ENCODE results near the gene ITGB6. TPM values are rescaled to one million over a fixed set of nuclear protein-coding genes. Genes with fewer than 3 reads are reported as not detected.

ITGB6 gene
- polyA plus RNA-seq, 2 of the 4 experiments (the other 2 are of a cell fraction) = 4.2 to 5.0 TPM

- ChIA-PET CTCF (interaction anchor here (0.7 to 1.4 kb wide), 3 partner anchors 34 to 122 kb away, joined by 3 to 4 read pairs (median 3); no protein-coding TSS in a partner anchor), POLR2A (no interaction called here)
- Histone ChIP-seq H3K9me3 (no peaks in the 10 kb centered on the region), H3K27ac (no peak overlapping the region), H3K4me2 (no peak overlapping the region), H3K4me1 (no peaks in the 10 kb centered on the region), H3K4me3 (no peak overlapping the region)
- FAIRE-seq (no peak), ATAC-seq (no peak), DNase-seq (ENCODE audit: low read depth in 1 of 2, low spot score in 1 of 2) (no peak)
- TF ChIP-seq FOSB (CRISPR knock-in tag; IDR thresholded peaks at IDR 0.05) (no peak), BCL3 (IDR thresholded peaks at IDR 0.05) (no peak), CHD2 (IDR thresholded peaks at IDR 0.05; ENCODE audit: low read length, partially characterized antibody) (no peak)
- 75% methylated on average over 2 of the region's 2 CpGs for WGBS (ENCODE audit: missing lambda C conversion rate)
Observed at GRCh38 chr2:160197587-160197986, 2.5 kb downstream of the ITGB6 start.

DNA sequence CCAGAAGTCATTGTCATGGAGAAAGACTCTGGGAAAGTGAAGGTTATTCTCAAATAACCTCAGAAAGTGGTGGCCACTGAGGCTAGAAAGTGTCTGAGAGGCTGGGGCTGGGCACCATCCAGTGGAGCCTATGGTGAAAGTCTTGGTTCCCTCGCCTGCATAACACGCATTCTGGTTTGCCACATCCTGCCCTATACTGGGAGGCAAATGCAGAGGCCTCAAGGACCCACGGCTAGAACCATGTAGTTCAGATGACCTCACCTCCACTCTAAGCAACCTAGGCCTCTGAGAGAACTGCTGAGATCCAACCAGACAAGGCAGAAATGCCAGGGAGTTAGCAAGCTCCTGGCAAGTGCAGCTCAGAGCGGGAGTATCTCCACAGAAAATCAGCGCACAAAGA, 5.1 kb downstream of the ITGB6 start:
- no peak overlapping the region for H3K4me2 ChIP-seq
- TF ChIP-seq CEBPB (IDR thresholded peaks at IDR 0.05) (no peak), ZC3H11A (IDR thresholded peaks at IDR 0.05) (no peak), BHLHE40 (IDR thresholded peaks at IDR 0.05; ENCODE audit: low read depth, low read length) (no peak), HOXA7 (CRISPR knock-in tag; IDR thresholded peaks at IDR 0.05) (no peak), ZNF302 (CRISPR knock-in tag; IDR thresholded peaks at IDR 0.05) (no peak), E2F6 (IDR thresholded peaks at IDR 0.05; ENCODE audit: borderline replicate concordance, low read depth) (no peak), JUN (IDR thresholded peaks at IDR 0.05) (no peak), EP300 (IDR thresholded peaks at IDR 0.05) (no peak), TFCP2L1 (CRISPR knock-in tag; IDR thresholded peaks at IDR 0.05) (no peak), RNF2 (IDR thresholded peaks at IDR 0.05; ENCODE audit: borderline replicate concordance, low read depth) (no peak), MYC (IDR thresholded peaks at IDR 0.05; ENCODE audit: borderline replicate concordance, low read length) (no peak)
- TF ChIP-seq, protein P1, sequence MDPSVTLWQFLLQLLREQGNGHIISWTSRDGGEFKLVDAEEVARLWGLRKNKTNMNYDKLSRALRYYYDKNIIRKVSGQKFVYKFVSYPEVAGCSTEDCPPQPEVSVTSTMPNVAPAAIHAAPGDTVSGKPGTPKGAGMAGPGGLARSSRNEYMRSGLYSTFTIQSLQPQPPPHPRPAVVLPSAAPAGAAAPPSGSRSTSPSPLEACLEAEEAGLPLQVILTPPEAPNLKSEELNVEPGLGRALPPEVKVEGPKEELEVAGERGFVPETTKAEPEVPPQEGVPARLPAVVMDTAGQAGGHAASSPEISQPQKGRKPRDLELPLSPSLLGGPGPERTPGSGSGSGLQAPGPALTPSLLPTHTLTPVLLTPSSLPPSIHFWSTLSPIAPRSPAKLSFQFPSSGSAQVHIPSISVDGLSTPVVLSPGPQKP (IDR thresholded peaks at IDR 0.05; ENCODE audit: low read depth, low read length) = no peak
- TF ChIP-seq, protein P2, sequence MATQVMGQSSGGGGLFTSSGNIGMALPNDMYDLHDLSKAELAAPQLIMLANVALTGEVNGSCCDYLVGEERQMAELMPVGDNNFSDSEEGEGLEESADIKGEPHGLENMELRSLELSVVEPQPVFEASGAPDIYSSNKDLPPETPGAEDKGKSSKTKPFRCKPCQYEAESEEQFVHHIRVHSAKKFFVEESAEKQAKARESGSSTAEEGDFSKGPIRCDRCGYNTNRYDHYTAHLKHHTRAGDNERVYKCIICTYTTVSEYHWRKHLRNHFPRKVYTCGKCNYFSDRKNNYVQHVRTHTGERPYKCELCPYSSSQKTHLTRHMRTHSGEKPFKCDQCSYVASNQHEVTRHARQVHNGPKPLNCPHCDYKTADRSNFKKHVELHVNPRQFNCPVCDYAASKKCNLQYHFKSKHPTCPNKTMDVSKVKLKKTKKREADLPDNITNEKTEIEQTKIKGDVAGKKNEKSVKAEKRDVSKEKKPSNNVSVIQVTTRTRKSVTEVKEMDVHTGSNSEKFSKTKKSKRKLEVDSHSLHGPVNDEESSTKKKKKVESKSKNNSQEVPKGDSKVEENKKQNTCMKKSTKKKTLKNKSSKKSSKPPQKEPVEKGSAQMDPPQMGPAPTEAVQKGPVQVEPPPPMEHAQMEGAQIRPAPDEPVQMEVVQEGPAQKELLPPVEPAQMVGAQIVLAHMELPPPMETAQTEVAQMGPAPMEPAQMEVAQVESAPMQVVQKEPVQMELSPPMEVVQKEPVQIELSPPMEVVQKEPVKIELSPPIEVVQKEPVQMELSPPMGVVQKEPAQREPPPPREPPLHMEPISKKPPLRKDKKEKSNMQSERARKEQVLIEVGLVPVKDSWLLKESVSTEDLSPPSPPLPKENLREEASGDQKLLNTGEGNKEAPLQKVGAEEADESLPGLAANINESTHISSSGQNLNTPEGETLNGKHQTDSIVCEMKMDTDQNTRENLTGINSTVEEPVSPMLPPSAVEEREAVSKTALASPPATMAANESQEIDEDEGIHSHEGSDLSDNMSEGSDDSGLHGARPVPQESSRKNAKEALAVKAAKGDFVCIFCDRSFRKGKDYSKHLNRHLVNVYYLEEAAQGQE (IDR thresholded peaks at IDR 0.05) = no peak
- H3K27ac ChIP-seq = peak overlapping the region in 1 of 2 experiments; percentile 6; a peak in 1 of 6 replicates
- ChIA-PET CTCF (interaction anchor here (0.8 to 1.9 kb wide), 4 partner anchors 13 to 60 kb away, joined by 3 to 6 read pairs (median 4); no protein-coding TSS in a partner anchor), POLR2A (no interaction called here)
- DNase-seq (ENCODE audit: low read depth in 1 of 2, low spot score in 1 of 2) (no peak), FAIRE-seq (no peak), ATAC-seq (no peak)
- 91% methylated on average over 5 of the region's 5 CpGs for WGBS (ENCODE audit: missing lambda C conversion rate)
- no peak overlapping the region for H3K4me3 ChIP-seq
- H3K9me3 ChIP-seq = no peaks in the 10 kb centered on the region
- no peaks in the 10 kb centered on the region for H3K4me1 ChIP-seq

DNA sequence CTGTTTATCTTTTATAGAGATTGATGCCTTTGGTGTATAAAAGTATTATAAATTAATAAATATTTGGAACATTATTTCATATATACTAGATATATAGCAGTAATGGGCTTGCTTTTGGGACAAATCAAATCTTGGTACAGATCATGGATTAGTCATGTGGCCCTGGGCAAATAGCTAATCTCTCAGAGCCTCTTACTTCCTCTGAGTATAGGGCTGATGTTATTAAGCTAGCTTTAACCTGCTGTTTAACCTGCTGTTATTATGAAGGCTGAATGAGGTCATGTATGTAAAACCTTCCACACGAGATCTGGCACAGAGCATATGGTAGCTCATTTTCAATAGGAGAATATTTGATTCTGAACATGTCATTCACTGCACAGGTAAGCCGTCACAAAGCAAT, 5.7 kb downstream of the ITGB6 start:
- Histone ChIP-seq H3K27ac (no peak overlapping the region), H3K4me2 (no peak overlapping the region), H3K4me3 (no peak overlapping the region), H3K4me1 (no peaks in the 10 kb centered on the region), H3K9me3 (no peaks in the 10 kb centered on the region)
- WGBS (ENCODE audit: missing lambda C conversion rate) = 80% methylated on average over 2 of the region's 2 CpGs
- ChIA-PET CTCF (interaction anchor here (1.0 to 1.9 kb wide), 2 partner anchors 13 to 60 kb away, joined by 5 to 6 read pairs; no protein-coding TSS in a partner anchor), POLR2A (no interaction called here)
- FAIRE-seq (no peak), DNase-seq (ENCODE audit: low read depth in 1 of 2, low spot score in 1 of 2) (no peak), ATAC-seq (no peak)
- no peak for TF ChIP-seq EHMT2 (IDR thresholded peaks at IDR 0.05; ENCODE audit: low read depth)
- TF ChIP-seq USF2 (IDR thresholded peaks at IDR 0.05) = no peak
- no peak for TF ChIP-seq NPAS2 (CRISPR knock-in tag; IDR thresholded peaks at IDR 0.05; ENCODE audit: borderline replicate concordance)
- no peak for TF ChIP-seq HEYL (CRISPR knock-in tag; IDR thresholded peaks at IDR 0.05)
- TF ChIP-seq, protein P1 (IDR thresholded peaks at IDR 0.05; ENCODE audit: low read depth, low read length) = no peak
- TF ChIP-seq RAD21 (conservative IDR thresholded peaks at IDR 0.05 in 1 of 2, IDR thresholded peaks at IDR 0.05 in 1 of 2) = no peak
- no peak for TF ChIP-seq ZFP36 (IDR thresholded peaks at IDR 0.05; ENCODE audit: borderline replicate concordance, partially characterized antibody)
- no peak for TF ChIP-seq POLR2AphosphoS2 (conservative IDR thresholded peaks at IDR 0.05; ENCODE audit: low read length)
- TF ChIP-seq NR3C1 (IDR thresholded peaks at IDR 0.05) = no peak
- TF ChIP-seq MAFK (IDR thresholded peaks at IDR 0.05; ENCODE audit: partially characterized antibody) = no peak
- no peak for TF ChIP-seq KDM5A (IDR thresholded peaks at IDR 0.05)

Measured in A549 (cell line).